NCI-H748 (cell line): ENCODE data around the gene DUSP14.
"Not testable (repeated sequence)": the region's sequence is repeated elsewhere in the genome, so short reads cannot be mapped to it uniquely, and the experiment has no call there.

ENCODE experiments used
- DNase-seq: peaks from one replicate; lab custom pipeline; 2025; ENCODE audit not compliant: unreplicated experiment; lab: John Stamatoyannopoulos, UW

The DUSP14 gene

DNA sequence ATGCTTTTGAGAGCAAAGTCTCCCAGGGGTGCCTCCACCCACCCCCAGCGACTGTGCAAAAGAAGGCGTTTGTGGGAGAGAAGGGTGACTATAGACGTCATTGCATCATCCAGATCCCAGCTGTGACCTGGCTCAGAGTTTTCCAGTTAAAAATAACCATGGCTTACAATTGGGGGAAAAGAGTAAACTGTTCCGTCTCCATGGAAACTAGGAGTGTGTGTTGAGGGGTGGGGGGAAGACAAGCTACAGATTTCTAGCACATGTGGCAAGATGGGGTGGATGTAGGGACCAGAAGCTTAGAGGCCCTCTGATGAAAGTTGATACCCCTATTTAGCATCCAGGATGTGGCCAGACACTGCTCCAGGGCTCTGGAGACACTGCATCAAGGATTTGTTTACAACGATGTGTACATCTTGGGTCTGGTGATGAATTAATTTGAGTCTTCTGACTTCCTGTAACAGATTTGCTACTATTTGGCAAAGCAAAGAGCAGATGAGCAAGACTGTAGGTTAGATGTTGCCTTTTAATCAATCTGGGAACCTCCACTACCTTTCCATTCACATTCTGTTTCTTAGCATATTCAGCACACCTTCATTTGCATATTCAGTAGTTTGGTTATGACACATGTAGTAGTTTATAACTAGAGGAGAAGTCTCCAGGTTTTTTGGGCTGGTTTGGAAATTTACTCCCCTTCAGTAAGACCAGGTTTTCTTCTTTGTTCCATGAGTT is 6.2 kb upstream of the DUSP14 start:
- peak; percentile 24 for DNase-seq

DNA sequence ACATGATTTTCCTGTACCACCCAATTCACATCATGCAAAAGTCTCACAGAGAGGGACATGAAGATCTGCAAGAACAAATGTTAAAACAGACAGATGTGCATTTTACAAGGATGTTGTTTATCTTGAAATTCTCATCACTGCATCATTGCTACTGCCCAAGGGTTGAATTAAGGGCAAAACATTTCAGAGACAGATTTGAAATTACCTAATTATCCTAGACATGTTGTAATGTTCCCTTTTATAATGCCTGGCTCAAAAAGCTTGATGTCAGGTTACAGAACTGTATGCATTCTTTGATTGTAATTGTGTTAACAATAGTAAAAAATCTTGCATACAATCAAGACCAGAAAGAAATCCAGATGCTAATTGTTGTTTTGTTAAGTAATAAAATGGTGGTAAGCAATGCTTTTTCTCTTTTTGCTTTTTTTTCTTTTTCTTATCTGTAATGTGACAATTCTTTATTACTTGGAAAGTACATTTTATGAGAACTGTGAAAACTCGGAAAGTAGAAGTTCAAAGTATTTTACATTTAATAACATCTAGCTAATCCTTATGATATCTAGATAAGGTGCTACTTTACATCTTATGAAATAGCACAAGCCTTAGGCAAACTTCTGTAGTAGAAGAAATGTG is 3.6 kb upstream of the DUSP14 start:
- no peak for DNase-seq

GRCh38 chr17:37488009-37488604 is 1.6 kb upstream of the DUSP14 start:
- DNase-seq, result peak; percentile 69

- DNase-seq, result peak; percentile 78
Observed at GRCh38 chr17:37488607-37489196, 989 bp upstream of the DUSP14 start.

DNA sequence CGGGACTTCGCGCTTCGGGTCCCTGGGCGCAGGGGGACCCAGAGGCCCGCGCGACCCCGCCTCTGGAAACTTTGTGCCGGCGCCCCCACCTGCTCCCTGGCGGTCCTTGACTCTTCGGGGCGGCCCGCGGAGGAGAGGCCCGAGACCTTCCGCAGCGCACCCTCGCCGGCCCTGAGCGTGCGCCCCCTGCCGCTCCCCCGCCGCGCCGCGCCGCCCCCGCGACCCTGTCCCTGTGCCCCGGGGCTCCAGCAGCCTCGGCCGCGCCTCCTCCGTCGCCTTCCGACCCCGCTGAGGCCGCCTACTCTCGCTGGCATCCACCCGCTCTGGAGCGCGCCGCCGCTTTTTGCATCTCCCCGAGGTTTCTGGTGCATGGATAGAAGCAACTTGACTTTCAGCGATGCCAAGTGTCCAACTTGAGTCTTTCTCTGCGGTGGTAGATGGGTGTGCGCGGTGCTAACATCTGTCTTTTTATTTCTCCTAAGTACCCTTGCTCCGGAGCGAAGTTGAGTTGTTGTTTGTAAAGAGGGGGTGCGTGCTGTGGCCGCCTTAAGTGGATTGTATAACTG is 414 bp downstream of the DUSP14 start:
- DNase-seq, result peak; percentile 74

- no peak for DNase-seq
Observed at GRCh38 chr17:37490638-37491614, 1.2 kb downstream of the DUSP14 start.

DNA sequence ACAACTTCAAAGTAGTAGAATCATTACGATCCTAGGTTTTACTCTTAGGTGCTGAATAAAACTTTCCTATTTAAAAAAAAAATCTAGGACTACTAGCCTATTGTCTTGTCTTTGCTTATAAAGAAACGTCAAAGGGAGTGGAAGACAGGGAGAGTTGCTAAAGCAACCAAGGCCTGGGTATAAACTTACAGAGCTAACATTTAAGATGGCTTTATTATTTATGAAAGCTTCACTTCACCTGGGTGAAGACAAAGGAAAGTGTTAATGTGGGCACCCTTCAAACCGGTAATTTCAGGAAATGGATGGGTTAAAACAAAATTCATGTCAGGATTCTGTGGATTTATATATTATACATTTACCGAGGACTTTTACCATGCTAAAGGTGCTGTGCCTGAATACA is 2.5 kb downstream of the DUSP14 start:
- DNase-seq, result no peak

- DNase-seq, result no peak
Observed at GRCh38 chr17:37493249-37494027, 3.7 kb downstream of the DUSP14 start.

- DNase-seq, result no peak
Observed at GRCh38 chr17:37494401-37494831, 4.7 kb downstream of the DUSP14 start.

GRCh38 chr17:37494971-37495370 is 5.3 kb downstream of the DUSP14 start:
- DNase-seq, result no peak

GRCh38 chr17:37500378-37500777 is 10.7 kb downstream of the DUSP14 start:
- DNase-seq, result no peak

- no peak for DNase-seq
Observed at GRCh38 chr17:37502009-37502936, 12.6 kb downstream of the DUSP14 start.

DNA sequence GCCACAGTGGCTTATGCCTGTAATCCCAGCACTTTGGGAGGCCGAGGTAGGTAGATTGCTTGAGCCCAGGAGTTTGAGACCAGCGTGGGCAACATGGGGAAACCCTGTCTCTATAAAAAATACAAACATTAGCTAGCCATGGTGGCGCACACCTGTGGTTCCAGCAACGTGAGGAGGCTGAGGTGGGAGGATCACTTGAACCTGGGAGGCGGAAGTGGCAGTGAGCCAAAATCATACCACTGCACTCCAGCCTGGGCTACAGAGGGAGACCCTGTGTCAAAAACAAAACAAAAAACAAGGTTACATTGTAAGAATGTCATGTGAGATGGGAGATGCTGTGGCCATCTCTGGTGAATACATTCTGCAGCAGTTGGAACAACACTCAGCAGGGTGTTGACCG is 13.5 kb downstream of the DUSP14 start:
- no peak for DNase-seq

- no peak for DNase-seq
Observed at GRCh38 chr17:37505333-37505732, 15.6 kb downstream of the DUSP14 start.

DNA sequence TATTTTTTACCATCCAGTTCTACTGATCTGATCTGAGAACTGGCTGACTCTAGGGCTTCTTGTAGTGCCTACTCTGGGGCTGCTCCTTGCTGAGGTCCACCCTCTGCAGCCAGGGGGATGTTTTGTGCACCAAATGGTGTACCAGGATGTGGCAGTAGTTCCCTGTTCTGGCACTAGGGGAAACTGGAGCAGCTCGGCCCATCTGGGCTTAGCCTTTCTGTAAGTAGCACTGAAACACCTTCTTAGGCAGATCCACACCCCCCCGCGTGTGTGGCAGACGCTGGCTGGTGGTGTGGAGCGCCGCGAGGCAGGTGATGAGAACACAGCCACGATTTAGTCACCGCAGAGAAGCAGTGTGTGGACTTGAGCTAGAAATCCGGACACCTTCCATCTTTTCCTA is 17.0 kb downstream of the DUSP14 start:
- peak; percentile 27 for DNase-seq

GRCh38 chr17:37507111-37507510 is 17.4 kb downstream of the DUSP14 start:
- DNase-seq, result no peak

GRCh38 chr17:37510056-37510455 is 20.4 kb downstream of the DUSP14 start:
- DNase-seq, result no peak

DNA sequence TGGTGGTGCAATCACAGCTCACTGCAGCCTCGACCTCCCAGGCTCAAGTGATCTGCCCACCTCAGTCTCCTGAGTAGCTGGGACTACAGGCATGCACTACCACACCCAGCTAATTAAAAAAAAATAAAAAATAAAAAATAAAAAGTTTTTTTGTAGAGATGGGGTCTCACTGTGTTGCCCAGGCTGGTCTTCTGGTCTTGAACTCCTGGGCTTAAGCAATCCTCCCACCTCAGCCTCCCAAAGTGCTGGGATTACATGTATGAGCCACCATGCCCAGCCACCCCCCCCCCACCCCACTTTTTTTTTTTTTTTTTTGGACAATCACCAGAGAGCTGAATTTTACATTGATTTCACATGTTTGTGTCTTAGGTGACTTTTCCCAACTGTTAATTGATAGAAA is 22.0 kb downstream of the DUSP14 start:
- DNase-seq, result not testable (repeated sequence)
